ENCODE measurements around the gene B3GALNT2.
A peak's percentile ranks its signal among the peaks of the same experiment; 100 is the strongest.
"Not testable (repeated sequence)": the region's sequence is repeated elsewhere in the genome, so short reads cannot be mapped to it uniquely, and the experiment has no call there.

Gene B3GALNT2

DNA sequence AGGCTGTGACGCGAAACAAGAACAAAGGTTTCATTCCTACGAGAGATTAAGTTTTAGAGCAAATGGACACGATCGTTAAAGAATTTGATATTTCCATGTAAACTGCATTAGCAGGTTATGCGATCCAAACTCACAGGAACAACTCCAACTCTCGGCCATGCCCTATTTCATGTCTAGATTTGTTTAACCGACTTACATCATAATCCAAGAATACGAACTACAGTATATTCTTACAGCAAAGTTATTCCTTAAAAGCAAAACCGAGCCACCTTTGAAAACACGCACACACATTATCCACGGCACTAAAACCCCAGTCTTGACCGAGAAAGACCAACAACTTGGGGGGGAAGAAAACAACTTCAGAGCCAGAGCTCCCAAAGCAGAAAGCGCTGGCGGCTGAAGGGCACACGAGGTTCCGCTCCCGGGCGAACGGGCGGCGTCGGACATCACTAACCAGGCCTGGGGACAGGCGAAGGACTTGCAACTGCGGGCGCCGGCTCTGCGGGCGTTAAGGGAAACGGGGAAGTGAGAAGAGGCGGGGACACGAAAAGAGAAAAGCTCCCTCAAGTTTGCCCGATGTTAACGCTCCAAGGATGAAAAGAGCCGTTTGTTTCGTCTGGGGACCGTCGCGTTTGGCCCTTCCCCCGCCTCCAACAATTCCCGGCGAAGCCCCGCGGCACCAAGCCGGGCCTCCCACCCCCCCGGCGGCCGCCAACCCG is 690 bp downstream of the B3GALNT2 start:
- DNase-seq = peak; percentile 82

DNA sequence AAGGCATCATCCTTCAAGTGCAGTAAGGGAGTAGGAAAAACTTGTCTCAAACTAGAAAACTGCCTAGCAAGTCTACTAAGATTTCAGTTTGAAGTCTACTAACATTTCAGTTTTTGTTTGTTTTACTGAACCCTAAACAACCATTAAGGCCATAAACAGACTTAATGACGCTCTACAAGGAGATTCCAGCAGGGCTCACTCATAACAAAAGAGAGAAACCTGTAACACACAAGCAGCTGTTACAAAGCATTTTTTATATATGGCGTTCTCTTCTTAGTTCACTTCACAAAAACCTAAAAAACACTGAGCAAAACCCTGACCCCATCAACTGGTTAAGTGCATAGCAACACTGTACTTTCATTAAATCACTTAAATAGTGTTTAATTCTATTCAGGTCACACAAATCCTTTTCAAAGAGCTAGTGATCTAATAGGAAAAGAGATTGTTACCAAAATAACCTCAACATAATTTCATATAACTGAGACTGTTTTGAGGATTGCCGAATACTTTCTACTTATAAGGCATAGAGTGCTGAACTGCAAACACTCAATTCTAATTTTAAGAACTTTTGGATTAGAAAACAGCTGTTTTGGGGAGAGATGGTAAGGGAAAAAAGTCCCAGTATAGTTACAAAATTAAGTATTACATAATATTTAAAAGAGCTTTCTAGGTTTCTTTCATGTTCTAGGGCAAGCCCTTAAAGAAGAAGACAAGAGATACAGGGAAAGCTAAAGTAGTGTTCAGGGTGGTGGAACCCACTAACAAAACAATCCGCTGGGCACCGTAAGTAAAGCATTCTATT is 1.4 kb downstream of the B3GALNT2 start:
- peak; percentile 44 for DNase-seq

DNA sequence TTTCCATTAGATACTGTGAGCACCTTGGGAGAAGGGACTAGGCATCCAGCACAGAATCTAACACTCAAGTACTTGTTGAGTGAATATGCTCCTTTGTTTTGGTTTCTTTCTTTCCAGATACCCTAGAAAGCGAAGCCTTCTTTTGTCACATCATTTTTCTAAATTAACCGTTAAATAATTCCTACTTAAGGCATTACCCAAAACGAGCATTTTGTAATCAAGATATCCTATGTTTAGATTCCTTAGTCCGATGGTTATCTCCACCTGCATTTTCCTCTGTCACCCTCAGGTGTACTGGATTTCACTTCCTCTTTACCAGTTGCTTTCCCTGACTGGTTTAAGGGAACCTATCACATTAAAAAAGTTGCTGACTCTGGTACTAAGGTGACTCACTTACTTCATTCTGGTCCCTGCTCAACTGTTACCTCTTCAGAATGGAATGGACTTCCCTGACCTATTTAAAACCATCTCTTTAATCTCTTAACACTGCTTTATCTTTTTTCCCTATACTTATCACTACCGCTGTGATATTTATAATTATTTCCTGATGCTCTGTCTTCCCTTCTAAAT is 3.2 kb downstream of the B3GALNT2 start:
- peak; percentile 40 for DNase-seq

DNA sequence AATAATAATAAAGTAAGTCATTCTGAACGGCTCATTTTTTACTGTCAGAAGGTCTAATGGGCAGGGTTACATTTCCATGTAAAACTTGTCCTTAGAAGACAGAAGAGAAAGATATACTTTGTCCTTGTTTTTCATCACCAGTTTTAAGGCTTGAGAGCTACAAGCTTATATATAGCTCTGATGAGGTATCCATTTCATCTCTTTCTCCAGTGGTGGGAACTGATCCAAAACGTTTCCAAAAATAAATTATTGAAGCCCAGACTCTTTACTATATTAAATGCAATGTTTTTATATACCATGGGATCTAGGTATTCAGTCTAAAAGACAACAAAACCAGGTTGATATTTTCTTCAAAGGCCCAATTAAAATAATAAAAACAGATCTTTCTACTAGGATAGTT is 8.7 kb downstream of the B3GALNT2 start:
- no peak for DNase-seq

DNA sequence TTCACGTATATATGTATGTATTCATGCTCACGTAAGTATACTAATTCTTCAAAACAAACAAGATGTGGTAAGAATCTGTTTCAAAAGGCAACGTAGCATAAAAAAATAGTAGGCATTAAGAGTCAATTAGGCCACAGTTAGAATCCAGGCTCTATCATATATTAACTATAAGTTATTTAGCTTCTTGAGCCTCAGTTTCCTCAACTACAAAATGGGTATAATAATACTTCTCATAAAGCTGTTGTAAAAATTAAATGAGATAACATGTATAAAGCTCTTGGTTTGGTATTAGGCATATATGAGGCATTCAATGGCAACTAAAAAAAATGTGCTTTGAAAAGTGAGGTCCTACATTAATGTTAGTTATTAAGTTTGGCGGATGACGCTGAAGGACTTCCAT is 9.2 kb downstream of the B3GALNT2 start:
- DNase-seq = no peak

DNA sequence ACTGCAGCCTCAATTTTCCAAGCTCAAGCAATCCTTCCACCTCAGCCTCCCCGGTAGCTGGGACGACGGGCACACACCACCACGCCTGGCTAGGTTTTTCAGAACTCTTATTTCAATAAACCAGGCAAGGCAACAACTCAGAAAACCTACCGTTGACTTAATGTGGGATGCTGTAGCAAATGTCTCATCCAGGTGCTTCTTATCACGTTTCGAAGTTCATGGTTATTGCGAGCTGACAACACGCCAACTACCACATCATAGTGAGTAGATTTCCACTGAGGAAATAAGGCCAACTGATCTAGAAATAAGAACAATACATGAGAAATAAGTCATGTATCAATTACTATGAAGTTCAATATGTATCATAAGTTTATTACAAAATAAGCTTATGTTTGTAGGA is 9.7 kb downstream of the B3GALNT2 start:
- no peak for DNase-seq

DNA sequence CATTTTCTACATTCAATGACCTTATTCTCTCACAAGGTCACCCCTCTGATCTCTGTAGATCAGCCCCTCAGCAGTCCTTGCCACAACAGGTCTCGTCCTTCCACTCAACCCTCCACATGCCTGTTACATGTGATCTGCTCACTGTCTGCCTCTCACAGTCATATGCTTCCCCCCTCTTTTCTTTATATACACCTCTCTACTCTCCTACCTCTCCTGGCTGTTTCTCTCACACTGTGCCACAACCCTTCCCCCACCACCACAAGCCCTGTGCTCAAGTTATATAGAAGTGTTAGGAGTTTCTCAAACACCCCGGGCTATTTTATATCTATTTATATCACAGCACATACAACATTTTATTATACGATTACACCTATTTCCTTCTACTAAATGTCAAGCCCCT is 12.6 kb downstream of the B3GALNT2 start:
- DNase-seq = no peak

DNA sequence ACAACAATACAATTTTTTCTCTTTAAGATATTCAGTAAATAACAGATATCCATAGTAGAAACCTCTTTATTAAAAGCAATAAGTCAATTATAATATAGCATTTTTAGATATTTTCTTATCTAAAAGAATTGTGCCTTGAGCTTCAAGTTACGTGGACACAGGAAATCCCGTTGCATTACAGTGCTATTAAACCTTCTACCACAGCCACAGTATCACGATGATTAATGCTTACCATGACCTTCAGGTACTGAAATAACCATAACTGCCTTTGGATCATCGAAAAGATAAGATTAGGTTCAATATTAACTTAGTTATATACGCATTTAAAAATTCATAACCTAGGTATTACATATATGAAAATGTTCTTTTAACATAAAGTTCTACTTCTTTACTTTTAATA is 17.9 kb downstream of the B3GALNT2 start:
- no peak for DNase-seq

DNA sequence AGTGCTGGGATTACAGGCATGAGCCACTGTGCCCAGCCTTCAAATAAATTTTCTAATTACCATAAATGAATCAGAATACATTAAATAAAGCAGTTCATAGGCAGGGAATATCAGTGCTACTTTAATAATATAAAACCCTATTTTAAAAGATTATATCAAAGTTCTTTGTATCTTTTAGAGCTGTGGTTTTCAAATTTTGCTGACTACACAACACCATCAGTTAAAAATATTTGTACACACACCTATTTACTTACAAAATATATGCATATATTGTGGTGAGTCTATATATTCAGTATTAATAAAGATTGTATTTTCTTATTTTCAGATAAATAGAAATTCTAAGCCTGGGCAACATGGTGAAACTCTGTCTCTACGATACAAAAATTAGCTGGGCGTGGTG is 18.7 kb downstream of the B3GALNT2 start:
- no peak for DNase-seq

DNA sequence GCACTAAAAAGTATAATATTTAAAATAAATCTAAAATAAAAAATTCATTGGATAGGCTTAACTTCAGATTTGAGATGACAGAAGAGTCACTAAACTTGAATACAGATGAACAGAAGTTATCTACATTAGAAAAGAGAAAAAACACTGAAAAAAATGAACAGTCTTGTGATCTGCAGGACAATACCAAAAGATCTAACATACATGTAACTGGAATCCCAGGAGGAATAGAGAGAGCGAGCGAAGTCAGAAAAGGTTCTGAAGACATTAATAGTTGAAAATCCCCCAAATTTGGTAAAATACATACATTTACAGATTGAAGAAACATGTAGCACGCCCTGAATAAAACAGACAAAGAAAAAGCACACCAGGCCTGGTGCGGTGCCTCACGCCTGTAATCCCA is 21.2 kb downstream of the B3GALNT2 start:
- DNase-seq = no peak

DNA sequence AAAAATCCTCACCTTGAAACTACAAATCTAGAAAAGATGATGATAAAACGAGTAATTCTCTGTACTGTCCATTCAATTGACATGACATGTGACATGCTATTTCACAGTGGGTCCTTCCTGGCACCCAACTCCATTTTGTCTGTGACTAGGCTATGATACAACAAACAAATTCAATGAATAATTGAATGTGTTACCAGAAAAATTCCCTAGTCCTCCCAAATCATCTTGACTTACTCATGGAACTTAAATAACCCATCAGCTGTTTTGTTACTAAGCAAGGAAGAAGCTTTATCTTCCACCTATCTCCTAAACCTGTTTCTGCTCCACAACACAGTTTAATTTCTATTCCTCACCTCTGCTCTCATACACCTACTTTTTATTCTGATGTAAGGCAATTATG is 30.4 kb downstream of the B3GALNT2 start:
- DNase-seq = no peak

DNA sequence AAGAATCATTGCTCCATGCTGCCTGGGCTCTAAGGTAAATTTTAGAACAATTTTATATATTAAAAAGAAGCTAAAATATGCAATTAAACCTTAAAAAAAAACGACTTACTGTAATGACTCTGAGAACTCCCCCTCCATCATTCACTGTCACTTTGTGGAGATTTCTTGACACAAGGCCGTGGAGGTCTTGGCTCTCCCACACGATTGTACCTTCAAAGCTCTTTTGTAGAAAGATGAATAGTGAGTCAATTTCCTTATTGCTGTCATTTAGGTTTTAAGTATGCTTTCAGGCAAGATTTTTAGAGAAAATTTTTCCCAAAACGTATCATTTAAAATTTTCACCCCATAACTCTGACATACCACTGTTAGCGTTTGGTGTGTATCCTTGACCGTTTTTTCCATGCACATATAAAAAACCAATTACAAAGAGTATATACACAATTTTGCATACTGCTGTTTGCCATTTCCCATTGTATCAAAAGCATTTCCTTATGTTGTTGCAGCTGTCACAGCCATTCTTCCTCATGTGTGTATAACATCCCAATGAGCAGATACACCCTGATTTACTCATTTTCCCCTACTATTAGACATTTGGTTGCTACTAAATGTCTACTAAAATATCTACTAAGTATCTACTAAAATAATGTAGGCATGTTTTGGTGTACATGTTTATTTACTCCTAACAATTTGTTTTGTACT is 33.4 kb downstream of the B3GALNT2 start:
- no peak for DNase-seq

DNA sequence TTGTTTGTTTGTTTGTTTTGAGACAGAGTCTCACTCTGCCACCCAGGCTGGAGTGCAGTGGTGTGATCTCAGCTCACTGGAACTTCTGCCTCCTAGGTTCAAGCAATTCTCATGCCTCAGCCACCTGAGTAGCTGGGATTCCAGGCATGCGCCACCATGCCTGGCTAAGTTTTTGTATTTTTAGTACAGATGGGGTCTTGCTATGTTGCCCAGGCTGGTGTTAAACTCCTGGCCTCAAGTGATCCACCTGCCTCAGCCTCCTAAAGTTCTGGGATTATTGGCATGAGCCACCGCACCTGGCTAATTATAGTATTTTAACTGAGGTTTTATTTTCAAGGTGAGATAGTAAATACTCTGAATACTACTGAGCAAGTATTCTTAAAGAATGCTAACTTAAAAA is 34.4 kb downstream of the B3GALNT2 start:
- not testable (repeated sequence) for DNase-seq

DNA sequence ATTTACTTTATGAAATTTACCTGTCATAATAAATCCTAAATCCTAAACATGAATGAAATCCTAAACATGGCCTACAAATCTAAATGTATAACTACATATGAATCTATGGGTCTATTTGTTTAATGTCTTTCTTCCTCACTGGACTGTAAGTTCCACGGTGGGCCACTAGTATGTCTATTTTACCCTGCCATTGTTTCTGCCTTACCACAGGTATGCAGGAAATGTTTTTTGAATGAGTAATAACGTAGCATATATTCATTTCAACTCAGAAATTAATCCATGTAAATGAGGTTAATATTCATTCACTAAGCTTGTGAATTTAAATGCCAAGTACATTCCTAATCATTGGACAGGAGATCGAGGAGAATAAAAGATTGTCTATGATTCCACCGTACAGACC is 35.3 kb downstream of the B3GALNT2 start:
- no peak for DNase-seq

DNA sequence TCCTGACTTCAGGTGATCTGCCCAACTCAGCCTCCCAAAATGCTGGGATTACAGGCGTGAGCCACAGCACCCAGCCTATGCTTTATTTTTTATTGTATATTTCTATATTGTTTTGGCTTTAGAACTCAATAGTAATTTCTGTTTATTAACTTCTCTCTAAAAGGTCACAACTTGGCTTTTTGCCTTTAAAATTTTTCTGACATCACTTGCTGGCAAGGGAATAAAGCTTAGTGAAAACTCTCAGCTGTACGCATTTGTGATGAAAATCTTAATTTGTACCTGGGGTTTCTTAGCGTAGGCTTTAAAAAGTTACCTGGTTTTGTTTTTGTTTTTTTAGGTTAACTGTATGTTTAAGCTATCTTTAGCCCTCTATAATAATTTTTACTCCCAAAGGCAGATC is 36.2 kb downstream of the B3GALNT2 start:
- DNase-seq = no peak

DNA sequence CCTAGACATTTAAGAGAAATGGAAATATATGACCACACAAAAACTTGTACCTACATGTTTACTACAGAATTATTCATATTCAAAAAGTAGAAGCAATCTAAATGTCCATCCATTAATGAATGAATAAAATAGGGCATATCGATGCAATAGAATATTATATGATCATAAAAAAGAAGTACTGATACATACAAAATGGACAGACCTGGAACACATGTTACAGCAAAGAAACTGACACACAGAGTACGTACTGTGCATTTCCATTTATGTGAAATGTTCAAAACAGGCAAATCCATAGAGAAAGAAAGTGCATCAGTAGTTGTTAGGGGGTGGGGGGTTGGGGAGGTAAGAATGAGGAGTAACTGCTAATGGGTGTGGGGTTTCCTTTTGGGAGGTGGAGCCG is 39.2 kb downstream of the B3GALNT2 start:
- DNase-seq = no peak

DNA sequence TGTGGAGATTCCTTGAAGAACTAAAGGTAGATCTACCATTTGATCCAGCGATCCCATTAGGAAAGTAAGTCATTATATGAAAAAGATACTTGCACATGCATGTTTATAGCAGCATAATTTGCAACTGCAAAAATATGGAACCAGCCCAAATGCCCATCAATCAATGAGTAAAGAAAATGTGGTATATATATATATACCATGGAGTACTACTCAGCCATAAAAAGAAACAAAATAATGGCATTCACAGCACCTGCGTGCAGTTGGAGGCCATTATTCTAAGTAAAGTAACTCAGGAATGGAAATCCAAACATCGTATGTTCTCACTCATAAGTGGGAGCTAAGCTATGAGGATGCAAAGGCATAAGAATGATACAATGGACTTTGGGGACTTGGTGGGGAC is 41.4 kb downstream of the B3GALNT2 start:
- DNase-seq = not testable (repeated sequence)

DNA sequence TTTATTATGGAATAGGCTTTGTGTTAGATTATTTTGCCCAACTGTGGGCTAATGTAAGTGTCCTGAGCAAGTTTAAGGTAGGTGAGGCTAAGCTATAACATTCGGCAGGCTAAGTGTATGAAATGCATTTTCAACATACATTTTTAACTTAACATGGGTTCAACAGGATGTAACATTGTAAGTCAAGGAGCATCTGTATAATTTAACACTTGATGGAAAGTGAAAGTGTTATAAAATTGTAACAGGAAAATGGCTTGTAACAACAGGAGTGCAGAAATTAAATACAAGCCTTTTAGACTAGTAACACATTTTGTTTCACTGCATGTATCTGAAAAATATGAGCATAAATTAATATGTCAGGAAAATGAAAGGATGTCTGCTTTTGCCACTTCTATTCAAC is 42.3 kb downstream of the B3GALNT2 start:
- no peak for DNase-seq

DNA sequence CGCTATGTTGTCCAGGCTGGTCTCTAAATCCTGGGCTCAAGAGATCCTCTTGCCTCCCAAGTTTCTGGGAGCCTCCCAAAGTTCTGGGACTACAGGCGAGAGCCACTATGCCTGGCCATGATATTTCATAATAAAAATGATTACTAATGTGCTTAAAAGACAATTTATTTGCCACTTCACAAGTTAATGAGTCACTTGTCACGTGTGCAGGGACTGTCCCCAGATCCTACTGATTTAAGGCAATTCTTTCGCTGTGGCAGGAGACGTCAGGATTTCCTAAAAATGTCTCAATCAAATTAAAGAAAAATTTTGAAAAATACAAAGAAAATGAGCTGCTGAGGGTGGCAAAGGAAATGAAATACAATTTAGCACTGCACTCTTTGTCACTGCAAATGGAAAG is 43.5 kb downstream of the B3GALNT2 start:
- DNase-seq = no peak

DNA sequence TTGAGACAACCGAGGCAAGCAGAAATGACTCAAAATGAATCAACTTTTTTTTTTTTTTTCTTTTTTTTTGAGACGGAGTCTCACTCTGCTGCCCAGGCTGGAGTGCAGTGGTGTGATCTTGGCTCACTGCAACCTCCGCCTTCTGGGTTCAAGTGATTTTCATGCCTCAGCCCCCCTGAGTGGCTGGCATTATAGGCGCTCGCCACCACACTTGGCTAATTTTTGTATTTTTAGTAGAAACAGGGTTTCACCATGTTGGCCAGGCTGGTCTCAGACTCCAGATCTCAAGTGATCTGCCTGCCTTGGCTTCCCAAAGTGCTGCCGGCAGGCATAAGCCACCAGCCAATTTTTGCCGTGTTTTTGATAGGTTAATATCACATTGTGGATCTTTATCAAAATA is 46.4 kb downstream of the B3GALNT2 start:
- DNase-seq = not testable (repeated sequence)

DNA sequence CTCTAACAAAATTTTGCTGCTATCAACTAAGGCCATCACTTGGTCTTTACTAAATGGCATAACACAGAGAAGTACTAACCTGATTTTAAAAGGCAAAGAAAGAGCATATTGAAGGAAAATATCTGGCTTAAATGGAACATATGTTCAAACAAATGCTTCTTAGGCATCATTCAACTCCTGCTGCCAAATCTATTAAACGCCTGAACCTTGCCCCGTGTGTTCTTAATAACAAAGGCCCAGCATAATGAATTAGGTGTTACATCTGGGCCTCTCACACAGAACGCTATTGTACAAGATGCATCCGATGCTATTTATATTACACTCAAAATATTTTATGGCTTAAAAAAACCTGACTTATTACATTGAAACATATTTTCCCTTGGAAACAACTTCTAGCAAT is 48.4 kb downstream of the B3GALNT2 start:
- no peak for DNase-seq

DNA sequence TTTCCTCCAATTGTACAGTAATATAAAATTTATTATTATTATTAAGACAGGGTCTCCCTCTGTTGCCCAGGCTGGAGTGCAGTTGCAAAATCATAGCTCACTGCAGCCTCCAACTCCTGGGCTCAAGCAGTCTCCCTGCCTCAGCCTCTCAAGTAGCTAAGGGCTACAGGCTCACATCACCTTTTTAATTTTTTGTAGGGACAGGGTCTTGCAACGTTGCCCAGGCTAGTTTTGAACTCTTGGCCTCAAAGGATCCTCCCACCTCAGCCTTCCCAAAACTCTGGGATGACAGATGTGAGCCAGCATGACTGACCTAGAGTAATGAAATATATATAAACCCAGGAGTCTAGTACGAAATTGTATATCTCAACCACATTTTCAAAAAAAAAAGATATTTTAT is 49.2 kb downstream of the B3GALNT2 start:
- no peak for DNase-seq

DNA sequence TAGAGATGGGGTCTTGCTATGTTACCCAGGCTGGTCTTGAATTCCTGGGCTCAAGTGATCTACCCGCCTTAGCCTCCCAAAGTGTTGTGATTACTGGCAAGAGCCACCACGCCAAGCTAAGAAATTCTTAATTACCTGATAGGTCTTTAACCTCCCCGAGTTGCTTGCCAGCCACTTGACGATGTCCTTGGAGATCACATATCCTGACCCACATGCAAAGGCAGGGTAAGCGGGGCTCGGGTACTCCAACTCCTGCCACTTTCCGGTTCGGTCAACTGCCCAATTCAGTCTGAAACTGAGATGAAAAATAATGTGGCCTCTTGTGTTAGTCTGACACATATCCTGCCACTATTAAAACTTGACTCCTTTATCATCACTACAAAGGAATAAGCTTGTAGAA is 50.2 kb downstream of the B3GALNT2 start:
- DNase-seq = no peak

Data from DMS53 (cell line).